Bronchus fibroblast of lung (primary cell): ENCODE data around the gene CENPE. TPM values are rescaled to one million over a fixed set of nuclear protein-coding genes. Genes with fewer than 3 reads are reported as not detected.

Experiments used
- total RNA-seq: library from RNA; depleted of rRNA; stranded (reverse); fragments of >200 nt; gene quantifications from 2 replicates; pipeline ENCODE4 v1.2.3, GENCODE V29; 2015

CENPE gene
- 9.8 and 16.6 TPM in 2 replicates for total RNA-seq

GRCh38 chr4:103198111-103198765, at the start of gene CENPE:
CENPE (minus strand) TSS chr4:103198343; CDS start chr4:103198319, 24 bp downstream.

GRCh38 chr4:103099691-103100392, 98.3 kb downstream of the CENPE start, which contains the start of gene BDH2:
BDH2 (minus strand) TSS chr4:103099834; CDS start chr4:103096254, 3,580 bp downstream.

GRCh38 chr4:103076747-103077347, 121.3 kb downstream of the CENPE start, which contains the start of gene SLC9B2:
SLC9B2 (minus strand) TSS chr4:103076761; CDS start chr4:103067550, 9,211 bp downstream.

Other genes starting within 250 kb of the CENPE start
- gene SLC9B1, start 178.6 kb downstream of the CENPE start, total RNA-seq = 0.30 TPM in 1 of 2 replicates, not detected in the other
- gene SLC9B2, start 121.6 kb downstream of the CENPE start, total RNA-seq = 8.4 and 9.5 TPM in 2 replicates
- gene BDH2, start 98.5 kb downstream of the CENPE start, total RNA-seq = 38.3 and 43.9 TPM in 2 replicates